Memory B cell (primary cell): ENCODE data around the gene TFDP2.
"Not testable (repeated sequence)": the region's sequence is repeated elsewhere in the genome, so short reads cannot be mapped to it uniquely, and the experiment has no call there.

Source experiments
- ATAC-seq: fragments of 150-1000 bp; cut with Tn5 transposase; 2 replicates; pipeline ENCODE4 v1.10.0; 2021; ENCODE audit warnings: low read depth, mild to moderate bottlenecking, moderate library complexity
- DNase-seq, 2 donors: peaks; one replicate each; pipeline ENCODE4 v3.0.0; 2022; ENCODE audit warnings: low spot score in 2 of 2
- H3K27ac Mint-ChIP-seq: one replicate; pipeline ENCODE4 v1.8.0; 2022; ENCODE audit warnings: mild to moderate bottlenecking, moderate library complexity, mixed read lengths
- H3K27me3 Mint-ChIP-seq: one replicate; pipeline ENCODE4 v1.8.0; 2022; ENCODE audit warnings: mixed read lengths
- H3K36me3 Mint-ChIP-seq: one replicate; pipeline ENCODE4 v1.8.0; 2022; ENCODE audit warnings: mild to moderate bottlenecking, mixed read lengths
- H3K4me1 Mint-ChIP-seq: one replicate; pipeline ENCODE4 v1.8.0; 2022; ENCODE audit warnings: mixed read lengths
- H3K4me3 Mint-ChIP-seq: one replicate; pipeline ENCODE4 v1.8.0; 2022; ENCODE audit warnings: mild to moderate bottlenecking, moderate library complexity, mixed read lengths
- H3K9me3 Mint-ChIP-seq: one replicate; pipeline ENCODE4 v1.8.0; 2022; ENCODE audit warnings: mixed read lengths

Gene TFDP2

DNA sequence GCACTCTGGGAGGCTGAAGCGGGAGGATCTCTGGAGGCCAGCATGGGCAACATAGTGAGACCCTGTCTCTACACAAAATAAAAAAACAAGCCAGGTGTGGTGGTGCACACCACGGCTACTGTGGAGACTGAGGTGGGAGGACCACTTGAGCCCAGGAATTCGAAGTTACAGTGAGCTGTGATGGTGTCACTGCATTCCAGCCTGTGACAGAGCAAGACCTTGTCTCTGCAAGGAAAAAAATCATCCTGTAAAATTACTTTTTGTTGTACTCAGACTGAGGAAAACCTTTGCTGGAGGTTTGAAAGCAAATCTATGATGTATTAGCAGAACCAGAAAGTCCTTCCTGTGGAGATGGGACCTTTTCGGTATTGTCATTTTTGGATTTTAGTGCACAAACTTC is 209.6 kb downstream of the TFDP2 start:
- H3K9me3 Mint-ChIP-seq, result no peaks in the 10 kb centered on the region
- DNase-seq, result no peak
- H3K27ac Mint-ChIP-seq, result no peak overlapping the region
- no peak overlapping the region for H3K4me3 Mint-ChIP-seq
- H3K4me1 Mint-ChIP-seq, result no peaks in the 10 kb centered on the region
- no peaks in the 10 kb centered on the region for H3K27me3 Mint-ChIP-seq
- H3K36me3 Mint-ChIP-seq, result no peaks in the 10 kb centered on the region
- no peak for ATAC-seq

DNA sequence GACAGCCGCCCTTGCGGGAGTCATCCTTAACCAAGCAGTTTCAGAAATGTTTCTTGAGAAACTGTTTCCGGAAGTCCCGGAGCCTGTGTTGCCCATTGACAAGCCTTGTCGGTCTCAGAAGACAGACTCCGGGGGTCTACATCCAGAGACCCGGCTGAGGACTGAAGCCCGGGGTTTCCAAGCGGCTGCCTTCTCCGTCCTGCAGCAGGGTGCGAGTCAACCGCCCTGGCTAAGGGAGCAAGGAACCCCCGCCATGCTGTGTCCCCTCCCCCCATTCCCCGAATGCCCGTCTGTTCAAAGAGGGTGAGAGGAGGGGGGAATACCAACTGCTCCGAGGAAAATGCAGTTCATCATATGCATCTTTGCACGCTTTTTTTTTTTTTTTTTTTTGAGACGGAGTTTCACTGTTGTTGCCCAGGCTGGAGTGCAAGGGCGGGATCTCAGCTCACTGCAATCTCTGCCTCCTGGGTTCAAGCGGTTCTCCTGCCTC is 211.3 kb downstream of the TFDP2 start:
- DNase-seq (no peak), ATAC-seq (no peak)
- Mint-ChIP-seq H3K4me1 (no peaks in the 10 kb centered on the region), H3K27me3 (no peaks in the 10 kb centered on the region), H3K9me3 (no peaks in the 10 kb centered on the region), H3K36me3 (no peaks in the 10 kb centered on the region), H3K4me3 (no peak overlapping the region), H3K27ac (no peak overlapping the region)

DNA sequence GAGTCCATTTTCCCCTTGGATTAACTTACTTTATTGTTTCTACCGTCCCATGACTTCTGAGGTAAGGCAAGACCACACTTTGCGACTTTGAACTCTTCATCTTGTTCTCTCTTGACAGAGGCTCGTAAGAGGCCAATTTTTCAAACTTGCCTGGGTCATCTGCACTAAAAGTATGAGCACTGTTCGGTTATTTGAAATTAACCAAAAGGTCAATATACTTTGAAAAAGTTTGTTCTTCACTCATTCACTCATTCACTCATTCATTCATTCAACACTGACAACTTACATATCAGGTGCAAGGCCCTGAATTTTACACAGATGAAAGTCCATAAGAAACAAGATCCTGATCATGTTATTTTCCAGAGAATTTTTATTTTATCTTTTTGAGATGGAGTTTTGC is 215.0 kb downstream of the TFDP2 start:
- ATAC-seq, result no peak
- no peaks in the 10 kb centered on the region for H3K4me1 Mint-ChIP-seq
- H3K27me3 Mint-ChIP-seq, result no peaks in the 10 kb centered on the region
- H3K4me3 Mint-ChIP-seq, result no peak overlapping the region
- no peaks in the 10 kb centered on the region for H3K36me3 Mint-ChIP-seq
- DNase-seq, result no peak
- H3K9me3 Mint-ChIP-seq, result no peaks in the 10 kb centered on the region
- no peak overlapping the region for H3K27ac Mint-ChIP-seq

DNA sequence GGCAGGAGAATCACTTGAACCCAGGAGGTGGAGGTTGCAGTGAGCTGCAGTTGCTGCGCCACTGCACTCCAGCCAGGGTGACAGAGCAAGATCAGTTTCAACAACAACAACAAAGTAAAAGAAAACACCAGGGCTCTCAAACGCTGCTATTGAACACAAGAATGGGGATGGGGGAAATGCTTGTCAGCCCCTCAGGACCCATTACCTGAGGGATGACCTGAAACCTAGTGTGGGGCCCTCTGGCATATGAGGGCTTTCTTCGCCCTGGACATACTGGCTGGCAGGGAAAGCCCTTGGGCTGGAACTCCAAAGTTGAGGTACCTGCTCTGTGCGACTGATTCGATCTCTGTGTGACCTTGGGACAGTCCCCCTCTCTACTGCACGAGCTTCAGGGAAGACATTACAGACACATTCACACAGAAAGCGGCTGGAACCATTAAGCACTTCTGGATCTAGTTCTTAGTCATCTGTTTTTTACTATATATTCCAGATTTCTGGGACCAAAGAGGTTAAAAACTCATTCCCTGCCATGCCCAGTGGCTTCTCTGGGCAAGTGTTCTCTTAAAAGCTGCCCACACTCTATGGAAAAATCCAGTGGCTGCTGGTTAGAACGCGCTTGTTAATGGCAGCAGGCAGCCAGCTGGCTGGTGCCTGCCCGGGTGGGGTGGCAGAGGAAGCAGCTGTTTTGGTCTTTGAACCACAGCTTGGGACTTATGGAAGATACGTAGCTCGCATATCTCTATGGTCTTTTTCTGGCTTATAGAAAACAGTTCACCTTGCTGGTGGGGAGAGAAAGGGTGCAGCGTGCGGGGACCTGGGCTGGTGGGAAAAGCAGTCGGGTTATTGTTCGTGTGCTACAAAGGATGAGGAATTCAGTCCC is 215.7 kb downstream of the TFDP2 start:
- H3K9me3 Mint-ChIP-seq, result no peaks in the 10 kb centered on the region
- DNase-seq (no peak), ATAC-seq (no peak)
- H3K27ac Mint-ChIP-seq, result no peak overlapping the region
- no peak overlapping the region for H3K4me3 Mint-ChIP-seq
- no peaks in the 10 kb centered on the region for H3K4me1 Mint-ChIP-seq
- no peaks in the 10 kb centered on the region for H3K27me3 Mint-ChIP-seq
- peaks cover 2% of the 10 kb centered on the region for H3K36me3 Mint-ChIP-seq

DNA sequence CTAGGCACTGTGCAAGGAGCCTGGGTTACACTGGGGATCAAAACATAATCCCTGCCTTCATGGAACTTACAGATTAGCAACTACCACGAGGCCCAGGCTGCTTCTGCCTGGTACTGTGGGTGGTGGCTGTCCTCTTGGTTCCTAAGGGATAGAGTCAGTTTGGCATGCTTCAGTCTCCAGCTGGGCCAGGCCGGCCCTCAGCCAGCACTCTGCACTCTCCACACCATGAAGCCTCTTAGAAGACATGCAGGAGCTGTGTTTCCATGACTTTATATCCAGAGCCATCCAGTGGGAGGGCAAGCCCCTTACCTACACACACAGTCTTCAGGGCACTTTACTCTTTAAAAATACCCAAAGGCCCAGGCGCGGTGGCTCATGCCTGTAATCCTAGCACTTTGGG is 218.5 kb downstream of the TFDP2 start:
- H3K27ac Mint-ChIP-seq, result no peak overlapping the region
- H3K4me3 Mint-ChIP-seq, result no peak overlapping the region
- H3K27me3 Mint-ChIP-seq, result no peaks in the 10 kb centered on the region
- ATAC-seq (no peak), DNase-seq (no peak)
- H3K36me3 Mint-ChIP-seq, result peaks cover 17% of the 10 kb centered on the region
- no peaks in the 10 kb centered on the region for H3K4me1 Mint-ChIP-seq
- no peaks in the 10 kb centered on the region for H3K9me3 Mint-ChIP-seq

DNA sequence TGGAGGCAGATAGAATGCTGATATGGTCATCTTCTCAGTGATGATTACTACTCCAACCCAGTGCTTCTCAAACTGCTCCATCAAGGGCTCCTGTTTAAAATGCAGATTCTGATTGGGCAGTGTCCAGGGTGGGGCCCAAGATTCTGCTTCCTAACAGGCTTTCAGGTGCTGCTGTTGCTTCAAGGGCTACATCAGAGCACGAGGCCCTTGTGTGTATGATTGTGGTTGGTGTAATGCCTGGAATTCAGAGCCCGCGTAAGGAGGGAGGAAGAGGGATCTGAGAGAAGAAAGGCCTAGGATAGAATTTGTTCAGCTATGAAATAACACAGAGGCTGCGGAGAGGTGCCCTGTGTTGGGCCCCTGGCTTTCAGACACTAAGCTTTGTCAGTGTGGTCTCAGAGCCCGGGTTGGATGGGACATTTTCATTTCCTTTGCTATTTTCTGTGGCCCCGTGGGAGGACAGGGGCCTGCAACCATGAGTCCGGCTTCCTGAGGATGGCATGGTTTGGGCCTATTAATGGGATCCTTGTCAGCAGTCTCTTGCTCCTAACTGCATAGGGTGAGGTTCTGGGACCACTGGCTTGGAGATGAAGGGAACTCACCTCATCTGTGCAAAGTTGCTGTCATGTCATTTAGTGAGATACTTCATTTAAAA is 219.9 kb downstream of the TFDP2 start:
- no peak overlapping the region for H3K4me3 Mint-ChIP-seq
- no peaks in the 10 kb centered on the region for H3K9me3 Mint-ChIP-seq
- ATAC-seq (no peak), DNase-seq (no peak)
- no peaks in the 10 kb centered on the region for H3K27me3 Mint-ChIP-seq
- peaks cover 21% of the 10 kb centered on the region for H3K36me3 Mint-ChIP-seq
- no peaks in the 10 kb centered on the region for H3K4me1 Mint-ChIP-seq
- H3K27ac Mint-ChIP-seq, result peak overlapping the region; percentile 51

DNA sequence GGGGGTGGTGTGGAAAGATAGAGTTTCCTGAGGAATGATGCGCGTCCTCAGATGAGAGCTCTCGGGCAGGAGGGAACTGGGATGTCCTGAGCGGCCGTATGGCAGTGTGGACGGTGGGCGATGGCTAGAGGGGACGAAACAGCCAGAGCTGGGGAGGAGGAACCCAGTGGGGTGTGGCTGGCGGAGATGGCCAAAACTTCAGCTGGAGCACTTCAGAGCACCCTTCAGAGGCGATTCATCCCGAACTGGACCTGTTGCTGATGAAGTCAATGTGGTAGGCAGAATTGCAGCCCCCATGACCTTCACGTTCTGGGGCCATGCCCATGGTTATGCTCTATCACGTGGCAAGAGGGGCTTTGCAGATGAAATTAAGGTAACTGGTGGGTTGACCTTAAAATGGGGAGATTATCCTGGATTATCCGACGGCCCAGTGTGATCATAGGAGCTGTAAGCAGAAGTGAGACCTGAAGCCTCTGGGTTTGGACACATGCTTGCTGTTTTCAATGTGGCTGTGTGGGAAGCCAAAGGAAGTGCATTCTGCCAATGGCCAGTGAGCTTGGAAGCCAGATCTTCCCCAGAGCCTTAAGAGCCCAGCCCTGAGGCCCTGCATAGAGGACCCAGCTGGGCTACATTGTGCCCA is 220.6 kb downstream of the TFDP2 start:
- Mint-ChIP-seq H3K36me3 (peaks cover 24% of the 10 kb centered on the region), H3K9me3 (no peaks in the 10 kb centered on the region), H3K27ac (peak overlapping the region; percentile 51), H3K4me1 (no peaks in the 10 kb centered on the region), H3K27me3 (no peaks in the 10 kb centered on the region), H3K4me3 (no peak overlapping the region)
- DNase-seq (no peak), ATAC-seq (no peak)

DNA sequence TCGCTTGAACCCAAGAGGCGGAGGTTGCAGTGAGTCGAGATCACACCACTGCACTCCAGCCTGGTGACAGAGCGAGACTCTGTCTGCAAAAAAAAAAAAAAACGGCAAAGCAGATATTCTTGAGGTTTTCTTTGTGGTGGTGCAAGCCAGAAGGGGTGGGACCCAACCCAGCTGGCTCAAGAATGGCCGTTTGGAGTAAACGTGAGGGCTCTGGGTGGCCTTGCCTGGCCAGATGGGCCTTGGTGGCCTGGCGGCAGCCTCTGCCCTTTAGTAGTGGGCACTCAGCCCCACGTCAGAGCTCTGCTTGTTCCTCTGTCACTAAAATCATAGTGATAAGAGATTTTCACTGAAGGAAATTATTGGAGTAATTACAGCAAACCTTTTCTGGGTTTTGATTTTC is 222.4 kb downstream of the TFDP2 start:
- H3K27ac Mint-ChIP-seq, result no peak overlapping the region
- H3K27me3 Mint-ChIP-seq, result no peaks in the 10 kb centered on the region
- H3K4me1 Mint-ChIP-seq, result no peaks in the 10 kb centered on the region
- H3K36me3 Mint-ChIP-seq, result peaks cover 30% of the 10 kb centered on the region
- ATAC-seq (no peak), DNase-seq (no peak)
- H3K4me3 Mint-ChIP-seq, result no peak overlapping the region
- H3K9me3 Mint-ChIP-seq, result no peaks in the 10 kb centered on the region

DNA sequence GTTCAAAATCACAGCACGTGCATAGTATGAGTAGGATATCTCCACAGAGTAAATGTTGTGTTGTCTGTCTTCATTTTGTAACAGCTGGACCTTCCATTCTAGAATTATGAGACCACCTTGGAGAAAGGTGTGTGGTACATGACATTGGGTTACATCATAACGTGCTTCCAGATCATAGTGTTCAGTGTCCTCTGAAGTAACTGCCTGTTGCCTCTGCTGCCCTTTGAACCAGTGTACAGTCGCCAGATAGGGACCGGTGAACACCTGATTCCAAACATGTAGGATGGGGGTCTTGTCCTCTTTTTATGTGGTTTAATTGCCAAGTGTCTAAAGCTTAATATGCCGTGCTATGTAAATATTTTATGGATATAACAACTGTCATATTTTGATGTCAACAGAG is 223.7 kb downstream of the TFDP2 start:
- not testable (repeated sequence) for H3K4me1 Mint-ChIP-seq, DNase-seq, H3K27me3 Mint-ChIP-seq, H3K4me3 Mint-ChIP-seq, ATAC-seq, H3K9me3 Mint-ChIP-seq
- peak overlapping the region; percentile 35 for H3K27ac Mint-ChIP-seq
- peaks cover 32% of the 10 kb centered on the region for H3K36me3 Mint-ChIP-seq

DNA sequence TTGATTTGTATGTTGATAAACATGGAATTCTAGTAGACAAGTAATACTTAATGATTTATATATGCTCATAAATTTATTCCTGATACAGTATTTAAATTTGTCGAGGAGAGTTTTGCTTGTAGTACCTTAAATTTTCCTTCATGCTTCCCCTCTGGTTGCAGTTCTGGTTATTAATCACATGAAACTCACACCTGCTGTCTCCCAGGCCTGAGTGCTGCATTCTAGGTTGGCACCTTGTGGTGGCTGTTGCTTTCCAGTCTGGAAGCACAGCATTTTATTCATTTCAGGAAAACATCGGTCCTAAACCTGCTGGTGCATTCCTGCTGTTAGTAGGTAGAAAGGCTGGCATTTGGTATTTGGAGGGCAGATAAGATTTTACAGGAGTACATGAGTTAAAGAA is 228.0 kb downstream of the TFDP2 start:
- DNase-seq (no peak), ATAC-seq (no peak)
- H3K9me3 Mint-ChIP-seq, result no peaks in the 10 kb centered on the region
- no peaks in the 10 kb centered on the region for H3K4me1 Mint-ChIP-seq
- H3K4me3 Mint-ChIP-seq, result no peak overlapping the region
- peaks cover 18% of the 10 kb centered on the region for H3K36me3 Mint-ChIP-seq
- no peak overlapping the region for H3K27ac Mint-ChIP-seq
- H3K27me3 Mint-ChIP-seq, result no peaks in the 10 kb centered on the region

DNA sequence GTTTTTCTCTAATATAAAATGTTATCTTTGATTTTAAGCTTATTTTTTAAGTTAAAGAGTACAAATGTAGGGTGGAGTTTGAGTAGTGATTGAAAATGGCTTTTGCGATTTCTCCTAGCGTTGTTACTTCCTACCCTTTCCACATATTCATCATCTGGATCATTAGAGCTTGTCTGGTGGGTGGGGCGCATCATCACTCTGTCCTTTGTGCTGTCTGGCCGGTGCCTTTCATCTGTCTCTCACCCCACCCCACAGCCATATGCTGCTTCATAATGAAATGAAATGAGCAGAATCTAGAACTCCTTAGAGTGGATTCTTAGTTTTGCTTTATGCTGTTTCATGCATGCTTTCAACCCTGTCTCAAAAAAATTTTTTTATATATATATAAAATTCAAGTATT is 228.6 kb downstream of the TFDP2 start:
- H3K4me1 Mint-ChIP-seq, result no peaks in the 10 kb centered on the region
- peaks cover 17% of the 10 kb centered on the region for H3K36me3 Mint-ChIP-seq
- no peak overlapping the region for H3K27ac Mint-ChIP-seq
- no peak for ATAC-seq
- no peaks in the 10 kb centered on the region for H3K27me3 Mint-ChIP-seq
- no peak for DNase-seq
- no peak overlapping the region for H3K4me3 Mint-ChIP-seq
- no peaks in the 10 kb centered on the region for H3K9me3 Mint-ChIP-seq

DNA sequence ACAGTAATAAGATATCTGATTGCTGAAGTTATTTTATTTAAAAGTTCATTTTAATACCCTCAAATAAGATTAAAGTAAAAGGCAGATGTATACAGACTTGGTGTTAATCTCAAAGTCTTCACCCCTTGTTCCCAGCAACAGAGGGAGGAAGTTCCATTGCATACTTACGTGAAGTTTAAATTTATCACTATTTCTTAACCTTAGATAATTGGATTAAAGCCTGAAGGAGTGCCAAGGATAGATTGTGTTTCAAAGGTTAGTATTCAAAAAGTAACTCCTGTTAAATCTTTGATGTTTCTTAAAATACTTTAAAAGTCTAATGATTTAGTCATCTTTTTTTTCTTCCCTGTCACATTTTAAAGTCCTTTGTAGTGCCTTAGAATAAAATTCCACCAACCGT is 233.6 kb downstream of the TFDP2 start:
- no peak overlapping the region for H3K27ac Mint-ChIP-seq
- H3K9me3 Mint-ChIP-seq, result peaks cover 2% of the 10 kb centered on the region
- no peaks in the 10 kb centered on the region for H3K4me1 Mint-ChIP-seq
- no peaks in the 10 kb centered on the region for H3K27me3 Mint-ChIP-seq
- no peak for DNase-seq
- H3K36me3 Mint-ChIP-seq, result peaks cover 5% of the 10 kb centered on the region
- no peak for ATAC-seq
- H3K4me3 Mint-ChIP-seq, result no peak overlapping the region

DNA sequence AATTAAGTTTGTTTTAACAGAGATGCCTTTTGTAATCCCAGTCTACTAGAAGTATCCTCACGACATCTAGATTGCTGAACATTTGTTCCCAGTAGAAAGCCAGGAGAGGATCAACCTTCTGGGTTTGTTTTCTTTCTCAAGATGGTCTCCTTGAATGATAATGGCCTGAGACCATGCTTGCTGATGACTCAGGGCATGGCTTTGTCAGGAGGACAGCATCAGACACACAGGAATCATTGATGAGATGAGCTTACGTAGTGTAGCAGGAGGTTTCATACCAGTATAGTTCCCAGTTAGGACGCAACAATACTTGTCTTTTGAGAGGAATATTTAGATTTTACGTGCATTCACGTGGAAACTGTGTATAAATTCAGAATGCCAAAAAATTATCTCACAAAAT is 234.3 kb downstream of the TFDP2 start:
- Mint-ChIP-seq H3K4me3 (no peak overlapping the region), H3K9me3 (peaks cover 2% of the 10 kb centered on the region), H3K36me3 (peaks cover 7% of the 10 kb centered on the region), H3K27ac (no peak overlapping the region), H3K4me1 (no peaks in the 10 kb centered on the region), H3K27me3 (no peaks in the 10 kb centered on the region)
- DNase-seq (no peak), ATAC-seq (no peak)

DNA sequence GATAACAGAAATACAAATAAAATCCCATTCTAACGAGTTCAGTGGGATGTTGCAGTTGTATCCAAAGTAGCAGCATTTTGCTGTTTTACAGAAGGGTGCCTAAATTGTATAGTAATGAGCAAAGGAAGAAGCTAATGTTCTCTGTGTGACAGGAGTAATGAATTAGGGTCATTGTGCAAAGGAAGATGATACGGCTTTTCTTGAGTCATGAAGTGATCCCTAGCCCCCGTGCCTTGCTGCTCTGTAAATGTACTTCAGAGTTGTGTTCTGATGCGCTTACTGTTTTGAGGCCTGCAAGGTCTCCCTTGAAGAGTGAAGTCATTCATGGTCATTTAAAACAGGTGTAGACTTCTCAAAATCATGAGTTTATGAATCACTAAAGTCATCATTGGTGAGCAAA is 235.0 kb downstream of the TFDP2 start:
- ATAC-seq (no peak), DNase-seq (no peak)
- Mint-ChIP-seq H3K27me3 (no peaks in the 10 kb centered on the region), H3K4me3 (no peak overlapping the region), H3K9me3 (peaks cover 2% of the 10 kb centered on the region), H3K36me3 (peaks cover 10% of the 10 kb centered on the region), H3K27ac (no peak overlapping the region), H3K4me1 (no peaks in the 10 kb centered on the region)
